ENCODE results near the gene NME3.

DNA sequence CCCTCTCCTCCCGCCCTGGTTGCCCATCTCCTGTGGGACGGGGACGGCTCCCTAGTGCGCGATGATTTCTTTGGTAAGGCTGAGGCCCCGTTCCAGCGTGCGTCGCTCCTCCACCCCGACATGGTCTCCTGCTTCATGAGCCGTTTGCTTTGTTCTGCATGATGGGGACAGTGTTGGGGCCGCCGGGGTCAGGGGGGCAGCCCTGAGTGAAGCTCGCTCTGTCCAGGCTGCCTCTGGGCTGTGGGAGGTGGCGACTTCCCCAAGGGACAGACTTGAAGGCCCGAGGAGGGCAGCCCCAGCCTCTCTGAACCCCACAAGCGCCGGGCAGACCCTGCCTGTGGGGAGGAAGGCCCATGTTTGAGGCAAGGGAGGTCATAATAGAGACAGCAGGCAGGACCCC, 12.4 kb downstream of the NME3 start:
- TF ChIP-seq, protein P1, sequence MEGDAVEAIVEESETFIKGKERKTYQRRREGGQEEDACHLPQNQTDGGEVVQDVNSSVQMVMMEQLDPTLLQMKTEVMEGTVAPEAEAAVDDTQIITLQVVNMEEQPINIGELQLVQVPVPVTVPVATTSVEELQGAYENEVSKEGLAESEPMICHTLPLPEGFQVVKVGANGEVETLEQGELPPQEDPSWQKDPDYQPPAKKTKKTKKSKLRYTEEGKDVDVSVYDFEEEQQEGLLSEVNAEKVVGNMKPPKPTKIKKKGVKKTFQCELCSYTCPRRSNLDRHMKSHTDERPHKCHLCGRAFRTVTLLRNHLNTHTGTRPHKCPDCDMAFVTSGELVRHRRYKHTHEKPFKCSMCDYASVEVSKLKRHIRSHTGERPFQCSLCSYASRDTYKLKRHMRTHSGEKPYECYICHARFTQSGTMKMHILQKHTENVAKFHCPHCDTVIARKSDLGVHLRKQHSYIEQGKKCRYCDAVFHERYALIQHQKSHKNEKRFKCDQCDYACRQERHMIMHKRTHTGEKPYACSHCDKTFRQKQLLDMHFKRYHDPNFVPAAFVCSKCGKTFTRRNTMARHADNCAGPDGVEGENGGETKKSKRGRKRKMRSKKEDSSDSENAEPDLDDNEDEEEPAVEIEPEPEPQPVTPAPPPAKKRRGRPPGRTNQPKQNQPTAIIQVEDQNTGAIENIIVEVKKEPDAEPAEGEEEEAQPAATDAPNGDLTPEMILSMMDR (conservative IDR thresholded peaks at IDR 0.05): no peak
- no peak for TF ChIP-seq EZH2 (IDR thresholded peaks at IDR 0.05; ENCODE audit: low read depth)
